PC-3 (cell line): Measurements from ENCODE around the gene MASP1. TPM values are rescaled to one million over a fixed set of nuclear protein-coding genes. Genes with fewer than 3 reads are reported as not detected.
A peak's percentile ranks its signal among the peaks of the same experiment; 100 is the strongest.

Source experiments
- ATAC-seq: fragments of 200-7000 bp; cut with Tn5 transposase; 2 replicates; pipeline ENCODE4 v1.9.1; 2020; ENCODE audit warnings: mild to moderate bottlenecking, moderate library complexity
- BruUV-seq: library from RNA; stranded (reverse); fragments of 400-500 nt; replicated peaks from 2 replicates; lab custom pipeline; 2021; lab: Mats Ljungman, UMichigan
- CTCF ChIA-PET: fragments of 300-600 bp; sonication (Branson Sonifier 250); formaldehyde crosslinking; loops from one replicate; lab custom pipeline; 2022; ENCODE audit warnings: antibody characterized with exemption; lab: Charles Lee
- POLR2A ChIA-PET: fragments of 300-600 bp; sonication (Branson Sonifier 250); formaldehyde crosslinking; loops from one replicate; lab custom pipeline; 2022; ENCODE audit warnings: antibody characterized with exemption; ENCODE audit not compliant: unreplicated experiment; lab: Charles Lee
- DNase-seq: peaks from one replicate; pipeline ENCODE4 v3.0.0-alpha.2; 2015
- H2AFZ ChIP-seq: fragments of 300-600 bp; sonication (generic); 2 replicates; pipeline ENCODE4 v1.6.0; 2016; ENCODE audit warnings: antibody characterized with exemption, low read length
- H3F3A ChIP-seq: fragments of 300-600 bp; sonication (generic); one replicate; pipeline ENCODE4 v1.6.0; 2017; ENCODE audit warnings: antibody characterized with exemption, low read length, control low read depth, mild to moderate bottlenecking; ENCODE audit not compliant: unreplicated experiment
- H3K27ac ChIP-seq: fragments of 300-600 bp; sonication (generic); 2 replicates; pipeline ENCODE4 v1.5.1; 2016; ENCODE audit warnings: mild to moderate bottlenecking, low read length
- H3K27me3 ChIP-seq: fragments of 300-600 bp; sonication (generic); 2 replicates; pipeline ENCODE4 v1.6.1; 2016; ENCODE audit warnings: low read length, mixed read lengths
- H3K36me3 ChIP-seq: fragments of 300-600 bp; sonication (generic); 2 replicates; pipeline ENCODE4 v1.6.1; 2016; ENCODE audit warnings: low read depth, mixed run types, low read length, mixed read lengths
- H3K4me1 ChIP-seq: fragments of 300-600 bp; sonication (generic); 2 replicates; pipeline ENCODE4 v1.5.1; 2016; ENCODE audit warnings: low read length; ENCODE audit not compliant: insufficient read depth
- H3K4me2 ChIP-seq: fragments of 300-600 bp; sonication (generic); 2 replicates; pipeline ENCODE4 v1.6.0; 2016; ENCODE audit warnings: low read length
- H3K4me3 ChIP-seq: fragments of 300-600 bp; sonication (generic); 2 replicates; pipeline ENCODE4 v1.5.1; 2016; ENCODE audit warnings: mild to moderate bottlenecking, low read length, mixed read lengths
- H3K79me2 ChIP-seq: fragments of 300-600 bp; sonication (generic); 2 replicates; pipeline ENCODE4 v1.6.1; 2017; ENCODE audit warnings: low read length, mixed read lengths
- H3K9ac ChIP-seq: fragments of 300-600 bp; sonication (generic); 2 replicates; pipeline ENCODE4 v1.6.0; 2016; ENCODE audit warnings: mild to moderate bottlenecking, low read length
- H3K9me2 ChIP-seq: fragments of 300-600 bp; sonication (generic); replicated peaks from 2 replicates; pipeline ENCODE4 v1.6.1; 2016; ENCODE audit warnings: mixed run types, low read length, mixed read lengths
- H3K9me3 ChIP-seq: fragments of 300-600 bp; sonication (generic); 2 replicates; pipeline ENCODE4 v1.6.1; 2016; ENCODE audit warnings: low read length, mixed read lengths
- H4K20me1 ChIP-seq: fragments of 300-600 bp; sonication (generic); 2 replicates; pipeline ENCODE4 v1.6.1; 2016; ENCODE audit warnings: low read length, mixed read lengths
- CTCF ChIP-seq: fragments of 300-600 bp; sonication (generic); conservative IDR thresholded peaks from 2 replicates; pipeline ENCODE4 v1.5.1; 2017; ENCODE audit warnings: antibody characterized with exemption, low read depth, mild to moderate bottlenecking, low read length
- EZH2 ChIP-seq: fragments of 300-600 bp; sonication (generic); IDR thresholded peaks from one replicate; pipeline ENCODE4 v1.6.1; 2017; ENCODE audit warnings: antibody characterized with exemption, mild to moderate bottlenecking, low read length; ENCODE audit not compliant: unreplicated experiment
- EZH2phosphoT487 ChIP-seq: fragments of 300-600 bp; sonication (generic); IDR thresholded peaks from 2 replicates; pipeline ENCODE4 v1.6.1; 2018; ENCODE audit warnings: mild to moderate bottlenecking, antibody characterized with exemption, low read length, borderline replicate concordance
- intact Hi-C: fragments of 100-400 bp; cut with micrococcal nuclease; formaldehyde crosslinking; loops from 2 replicates; pipeline ENCODE4 v1.9.0; 2023
- total RNA-seq: library from RNA; depleted of rRNA; stranded (reverse); fragments of >200 nt; gene quantifications from 2 replicates; pipeline ENCODE4 v1.2.3, GENCODE V29; 2014

MASP1 gene
- total RNA-seq, 1 experiment from 2014 or later = 0.07 TPM

DNA sequence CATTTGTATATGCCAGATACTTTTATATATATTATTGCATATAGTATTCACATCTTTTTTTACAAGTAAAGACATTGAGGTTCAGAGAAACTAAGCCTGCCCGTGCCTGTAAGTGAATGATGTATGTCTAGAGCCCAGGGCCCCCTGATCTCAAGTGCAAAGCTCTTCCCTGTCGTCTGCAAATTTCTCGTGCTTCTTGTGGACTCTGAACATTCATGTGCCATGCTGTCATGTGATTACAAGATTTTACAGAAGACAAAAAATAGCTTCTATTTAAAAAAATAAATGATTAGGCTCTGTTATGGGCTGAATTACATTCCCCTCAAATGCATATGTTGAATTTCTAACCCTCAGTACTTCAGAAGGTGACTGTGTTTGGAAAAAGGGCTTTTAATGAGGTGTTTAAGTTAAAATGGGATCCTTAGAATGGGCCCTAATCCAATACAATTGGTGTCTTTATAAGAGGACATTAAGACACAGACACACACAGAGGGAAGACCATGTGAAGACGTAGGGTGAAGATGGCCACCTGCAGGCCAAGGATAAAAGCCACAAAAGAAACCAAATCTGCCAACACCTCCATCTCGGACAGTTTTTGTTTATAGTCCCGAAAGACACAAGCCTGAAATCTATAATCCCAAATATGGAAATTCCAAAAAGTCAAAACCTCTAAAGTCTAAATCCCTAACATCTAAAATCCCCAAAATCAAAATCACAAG lies 3.9 kb upstream of the MASP1 start:
- no peaks in the 10 kb centered on the region for H3K9me3 ChIP-seq
- H3K4me3 ChIP-seq = peak overlapping the region; percentile 21; the same call in 1 of the 2 replicates
- ATAC-seq (no peak), DNase-seq (peak; percentile 49)
- BruUV-seq = no TSS peak
- H3K79me2 ChIP-seq = no peaks in the 10 kb centered on the region
- H3K36me3 ChIP-seq = no peaks in the 10 kb centered on the region
- H3K27ac ChIP-seq = no peak overlapping the region
- intact Hi-C loops = loop anchor here (1.0 kb wide), 1 partner anchor 75 kb away; no protein-coding TSS in a partner anchor
- TF ChIP-seq CTCF (peak; percentile 64), EZH2 (no peak), EZH2phosphoT487 (no peak)
- POLR2A ChIA-PET = no interaction called here
- no peaks in the 10 kb centered on the region; the same call in 1 of the 2 replicates for H3K4me1 ChIP-seq
- peak overlapping the region; percentile 62 for H2AFZ ChIP-seq
- H3K4me2 ChIP-seq = peak overlapping the region; percentile 55
- H4K20me1 ChIP-seq = no peaks in the 10 kb centered on the region
- H3F3A ChIP-seq = no peaks in the 10 kb centered on the region
- CTCF ChIA-PET = interaction anchor here (0.6 kb wide), 1 partner anchor 130 kb away, joined by 4 read pairs; no protein-coding TSS in a partner anchor
- no peak overlapping the region for H3K9ac ChIP-seq
- H3K9me2 ChIP-seq = no peaks in the 10 kb centered on the region
- peaks cover 11% of the 10 kb centered on the region; the same call in 1 of the 2 replicates for H3K27me3 ChIP-seq

- intact Hi-C loops = no loop called here
- no peak overlapping the region for H3K4me3 ChIP-seq
- POLR2A ChIA-PET = no interaction called here
- no peak overlapping the region for H3K27ac ChIP-seq
- H3K9me2 ChIP-seq = no peaks in the 10 kb centered on the region
- H2AFZ ChIP-seq = no peak overlapping the region
- H3K36me3 ChIP-seq = no peaks in the 10 kb centered on the region
- ATAC-seq (no peak), DNase-seq (no peak)
- H3K27me3 ChIP-seq = peaks cover 28% of the 10 kb centered on the region; the same call in 1 of the 2 replicates
- TF ChIP-seq EZH2phosphoT487 = no peak
- no peak for TF ChIP-seq CTCF
- TF ChIP-seq EZH2 = no peak
- no peaks in the 10 kb centered on the region for H3F3A ChIP-seq
- H3K9me3 ChIP-seq = no peaks in the 10 kb centered on the region
- no peaks in the 10 kb centered on the region for H4K20me1 ChIP-seq
- H3K79me2 ChIP-seq = no peaks in the 10 kb centered on the region
- no TSS peak for BruUV-seq
- no peaks in the 10 kb centered on the region; the same call in 1 of the 2 replicates for H3K4me1 ChIP-seq
- CTCF ChIA-PET = no interaction called here
- no peak overlapping the region for H3K4me2 ChIP-seq
- H3K9ac ChIP-seq = no peak overlapping the region
Observed at GRCh38 chr3:187293516-187294430, 2.2 kb upstream of the MASP1 start.
